Tibial artery (tissue), 4 donors: ENCODE results near the gene DHPS.
"Not testable (repeated sequence)": the region's sequence is repeated elsewhere in the genome, so short reads cannot be mapped to it uniquely, and the experiment has no call there.

Experiments
- DNase-seq, 2 donors: peaks; one replicate each; pipeline ENCODE4 v3.0.0-alpha.2; 2019
- H3K27ac ChIP-seq, 2 donors: fragments of 200-600 bp; sonication (generic) in 1 of 2; 1 replicate in 1 of 2; 2 replicates in 1 of 2; pipeline ENCODE4 v1.5.1; 2018 to 2019; ENCODE audit warnings: mild to moderate bottlenecking in 1 of 2
- H3K27me3 ChIP-seq, 2 donors: fragments of 200-600 bp; sonication (generic) in 1 of 2; one replicate each; pipeline versions ENCODE4 v1.5.1 to v1.6.0; 2016 to 2019
- H3K36me3 ChIP-seq, 3 donors: fragments of 200-600 bp; sonication (generic) in 2 of 3; one replicate each; pipeline ENCODE4 v1.5.1; 2016 to 2019; ENCODE audit warnings: mild to moderate bottlenecking in 2 of 3
- H3K4me1 ChIP-seq, 4 donors: fragments of 200-600 bp; sonication (generic) in 2 of 4; 1 replicate in 3 of 4; 2 replicates in 1 of 4; pipeline ENCODE4 v1.5.1; 2016 to 2019
- H3K4me3 ChIP-seq, 2 donors: fragments of 200-600 bp; sonication (generic) in 1 of 2; 1 replicate in 1 of 2; 2 replicates in 1 of 2; pipeline ENCODE4 v1.5.1; 2018 to 2019; ENCODE audit warnings: mild to moderate bottlenecking in 2 of 2
- H3K9me3 ChIP-seq, 3 donors: fragments of 200-600 bp; sonication (generic) in 1 of 3; one replicate each; pipeline ENCODE4 v1.5.1; 2016 to 2019
- CTCF ChIP-seq, 2 experiments: fragments of 200-600 bp in 1 of 2; fragments of 450-650 bp in 1 of 2; IDR thresholded peaks; one replicate each; pipeline ENCODE4 v1.5.1; 2017 to 2019; ENCODE audit warnings: antibody characterized with exemption in 2 of 2, mild to moderate bottlenecking in 1 of 2, moderate library complexity in 1 of 2
- intact Hi-C: fragments of 100-400 bp; cut with DNase I; formaldehyde crosslinking; loops from one replicate; pipeline ENCODE4 v1.15.0; 2023; ENCODE audit warnings: low total_unique reads

DHPS gene

GRCh38 chr19:12720851-12721655 is 39.4 kb upstream of the DHPS start:
- H3K4me1 ChIP-seq, result peaks cover 0 to 47% (median 33%) of the 10 kb centered on the region in 4 donors

GRCh38 chr19:12720296-12720695 is 38.6 kb upstream of the DHPS start:
- no peaks in the 10 kb centered on the region for H3K9me3 ChIP-seq
- peaks cover 0 to 47% (median 33%) of the 10 kb centered on the region in 4 donors for H3K4me1 ChIP-seq
- peaks cover 6 to 39% (median 26%) of the 10 kb centered on the region in 3 donors for H3K36me3 ChIP-seq
- peak overlapping the region; percentile 89 to 96 for H3K27ac ChIP-seq
- DNase-seq, result no peak
- H3K27me3 ChIP-seq, result no peaks in the 10 kb centered on the region
- TF ChIP-seq CTCF (IDR thresholded peaks at IDR 0.05), result no peak
- intact Hi-C loops, result loop anchor here (5.0 kb wide), 1 partner anchor 793 kb away; the partner anchor contains the start of gene ZNF700
- peak overlapping the region; percentile 90 to 91 for H3K4me3 ChIP-seq

More at GRCh38 chr19:12720851-12721655, 39.4 kb upstream of the DHPS start:
- intact Hi-C loops, result loop anchor here (5.0 kb wide), 1 partner anchor 794 kb away; the partner anchor contains the start of gene ZNF700
- H3K27me3 ChIP-seq, result no peaks in the 10 kb centered on the region
- peak overlapping the region; percentile 90 to 91 for H3K4me3 ChIP-seq
- DNase-seq, result no peak
- no peak for TF ChIP-seq CTCF (IDR thresholded peaks at IDR 0.05)
- H3K27ac ChIP-seq, result peak overlapping the region; percentile 89 to 96
- peaks cover 0 to 32% (median 19%) of the 10 kb centered on the region in 3 donors for H3K36me3 ChIP-seq
- no peaks in the 10 kb centered on the region for H3K9me3 ChIP-seq

GRCh38 chr19:12715929-12716328 is 34.2 kb upstream of the DHPS start:
- Histone ChIP-seq H3K36me3 (peaks cover 42 to 80% (median 67%) of the 10 kb centered on the region in 3 donors), H3K9me3 (no peaks in the 10 kb centered on the region), H3K4me1 (peaks cover 0 to 25% (median 14%) of the 10 kb centered on the region in 4 donors), H3K27ac (no peak overlapping the region), H3K4me3 (no peak overlapping the region), H3K27me3 (no peaks in the 10 kb centered on the region)
- no peak for DNase-seq
- intact Hi-C loops, result no loop called here
- TF ChIP-seq CTCF (IDR thresholded peaks at IDR 0.05), result no peak

GRCh38 chr19:12715102-12715501 is 33.4 kb upstream of the DHPS start:
- Histone ChIP-seq H3K4me1 (peaks cover 0 to 17% (median 7%) of the 10 kb centered on the region in 4 donors), H3K36me3 (peaks cover 50 to 88% (median 75%) of the 10 kb centered on the region in 3 donors), H3K9me3 (no peaks in the 10 kb centered on the region), H3K27me3 (no peaks in the 10 kb centered on the region), H3K27ac (no peak overlapping the region), H3K4me3 (no peak overlapping the region)
- no peak for TF ChIP-seq CTCF (IDR thresholded peaks at IDR 0.05)
- no peak for DNase-seq
- intact Hi-C loops, result no loop called here

GRCh38 chr19:12713304-12713703 is 31.6 kb upstream of the DHPS start:
- H3K4me1 ChIP-seq, H3K27me3 ChIP-seq, H3K9me3 ChIP-seq, DNase-seq, H3K4me3 ChIP-seq, H3K27ac ChIP-seq, intact Hi-C loops: not testable (repeated sequence)
- peaks cover 68 to 96% (median 87%) of the 10 kb centered on the region in 3 donors for H3K36me3 ChIP-seq

- TF ChIP-seq CTCF (IDR thresholded peaks at IDR 0.05), result peak; percentile 27 to 47
- H3K4me1 ChIP-seq, H3K4me3 ChIP-seq, H3K27ac ChIP-seq, DNase-seq, intact Hi-C loops, H3K9me3 ChIP-seq, H3K27me3 ChIP-seq: not testable (repeated sequence)
- peaks cover 75 to 97% (median 93%) of the 10 kb centered on the region in 3 donors for H3K36me3 ChIP-seq
These were observed 30.4 kb upstream of the DHPS start for GRCh38 chr19:12712077-12712476.
